Stomach (tissue), 9 donors: ENCODE results near the gene ACAP3. TPM values are rescaled to one million over a fixed set of nuclear protein-coding genes. Genes with fewer than 3 reads are reported as not detected.
A peak's percentile ranks its signal among the peaks of the same experiment; 100 is the strongest.

ENCODE experiments used
- DNase-seq, 2 donors: peaks; one replicate each; pipeline versions ENCODE4 v3.0.0 to v3.0.0-alpha.2; 2013 to 2019
- H3K27ac ChIP-seq, 5 donors: fragments of 200-600 bp in 4 of 5; sonication (generic) in 4 of 5; one replicate each; pipeline ENCODE4 v1.5.1; 2013 to 2019; ENCODE audit warnings: mild to moderate bottlenecking in 1 of 5, moderate library complexity in 1 of 5
- H3K27me3 ChIP-seq, 3 donors: fragments of 200-600 bp; sonication (generic); one replicate each; pipeline ENCODE4 v1.5.1; 2017 to 2019; ENCODE audit warnings: mixed run types in 1 of 3
- H3K36me3 ChIP-seq, 4 donors: fragments of 200-600 bp; sonication (generic); 1 replicate in 3 of 4; 2 replicates in 1 of 4; pipeline ENCODE4 v1.5.1; 2016 to 2019
- H3K4me1 ChIP-seq, 4 donors: fragments of 200-600 bp; sonication (generic); one replicate each; pipeline ENCODE4 v1.5.1; 2016 to 2019
- H3K4me3 ChIP-seq, 4 donors: fragments of 200-600 bp; sonication (generic) in 3 of 4; one replicate each; pipeline ENCODE4 v1.5.1; 2016 to 2019; ENCODE audit warnings: mild to moderate bottlenecking in 1 of 4
- H3K9me3 ChIP-seq, 4 donors: fragments of 200-600 bp; sonication (generic); one replicate each; pipeline ENCODE4 v1.5.1; 2016 to 2019
- CTCF ChIP-seq, 7 experiments: fragments of 450-650 bp in 4 of 7; fragments of 200-600 bp in 3 of 7; sonication (generic) in 3 of 7; IDR thresholded peaks; one replicate each; pipeline ENCODE4 v1.5.1; 2016 to 2019; ENCODE audit warnings: antibody characterized with exemption in 7 of 7, control low read depth in 2 of 7, mild to moderate bottlenecking in 1 of 7
- EP300 ChIP-seq: sonication (generic); formaldehyde crosslinking; IDR thresholded peaks from one replicate; pipeline ENCODE4 v1.6.1; 2017; ENCODE audit warnings: antibody characterized with exemption
- POLR2A ChIP-seq, 4 donors: fragments of 450-650 bp; IDR thresholded peaks; one replicate each; pipeline ENCODE4 v1.6.1; 2016; ENCODE audit warnings: antibody characterized with exemption in 4 of 4, control low read depth in 2 of 4, mild to moderate bottlenecking in 1 of 4, moderate library complexity in 1 of 4
- POLR2AphosphoS5 ChIP-seq, 3 donors: sonication (generic); formaldehyde crosslinking; IDR thresholded peaks; one replicate each; pipeline ENCODE4 v1.6.1; 2016; ENCODE audit warnings: antibody characterized with exemption in 3 of 3
- WGBS, 5 donors: extraction: QIAGEN DNeasy Blood & Tissue Kit in 3 of 5; methylation state at CpG; one replicate each; pipeline versions ENCODE4 v1.1.5 to v1.1.7; 2013 to 2018; 5-methylcytosine and 5-hydroxymethylcytosine counted together
- intact Hi-C: fragments of 100-400 bp; cut with DNase I; formaldehyde crosslinking; loops from one replicate; pipeline ENCODE4 v1.15.1; 2023; ENCODE audit warnings: low total_unique reads
- polyA plus RNA-seq, 3 donors: library from polyadenylated mRNA; stranded (reverse); fragments of 200-250 nt; gene quantifications; one replicate each; pipeline ENCODE4 v1.2.3, GENCODE V29; 2013
- total RNA-seq, 5 donors: library from RNA; depleted of rRNA; stranded (reverse); fragments of >200 nt; gene quantifications; one replicate each; pipeline versions ENCODE4 v1.1.0 to v1.2.3, GENCODE V29; 2014 to 2016
- donor health status: healthy with polysubstance abuse.
- donor health status: Bipolar disorder and iron deficiency.
- donor health status: healthy.

Gene ACAP3
- total and polyA plus RNA-seq, 8 donors, result 17.9 to 374 (median 51.2) TPM

GRCh38 chr1:1291023-1291528 lies 16.7 kb downstream of the ACAP3 start:
- Histone ChIP-seq H3K4me1 (peaks cover 12 to 23% (median 19%) of the 10 kb centered on the region in 4 donors), H3K27me3 (peaks cover 0 to 19% (median 6%) of the 10 kb centered on the region in 3 donors), H3K36me3 (peaks cover 12 to 34% (median 32%) of the 10 kb centered on the region in 4 donors), H3K9me3 (no peaks in the 10 kb centered on the region), H3K27ac (no peak overlapping the region), H3K4me3 (no peak overlapping the region)
- WGBS, 5 donors, result 18 to 60% (median 28%) methylated on average over 12 to 28 of the region's 28 CpGs; no CpG with 5 or more reads in 1 of the 5 donors
- intact Hi-C loops, result loop anchor here (10.0 kb wide), 1 partner anchor 166 kb away; no protein-coding TSS in a partner anchor
- no peak for TF ChIP-seq EP300
- no peak for TF ChIP-seq POLR2A (IDR thresholded peaks at IDR 0.05)
- TF ChIP-seq POLR2AphosphoS5 (IDR thresholded peaks at IDR 0.05), result no peak
- TF ChIP-seq CTCF (IDR thresholded peaks at IDR 0.05), result no peak
- DNase-seq, result peak; percentile 46 to 84

GRCh38 chr1:1290238-1290731 lies 17.4 kb downstream of the ACAP3 start:
- H3K36me3 ChIP-seq, result peaks cover 4 to 26% (median 24%) of the 10 kb centered on the region in 4 donors
- 31 to 71% (median 48%) methylated on average over 10 to 15 of the region's 15 CpGs for WGBS, 5 donors
- intact Hi-C loops, result loop anchor here (10.0 kb wide), 1 partner anchor 165 kb away; no protein-coding TSS in a partner anchor
- H3K27ac ChIP-seq, result no peak overlapping the region
- H3K4me1 ChIP-seq, result peaks cover 12 to 27% (median 19%) of the 10 kb centered on the region in 4 donors
- peak; percentile 81 to 87 for DNase-seq
- H3K27me3 ChIP-seq, result peaks cover 0 to 27% (median 6%) of the 10 kb centered on the region in 3 donors
- TF ChIP-seq CTCF (IDR thresholded peaks at IDR 0.05) (peak in 5 of 7 experiments; percentile 65 to 83 (median 68)), POLR2AphosphoS5 (IDR thresholded peaks at IDR 0.05) (no peak)
- no peaks in the 10 kb centered on the region for H3K9me3 ChIP-seq
- no peak overlapping the region for H3K4me3 ChIP-seq

- Histone ChIP-seq H3K27me3 (peaks cover 0 to 37% (median 6%) of the 10 kb centered on the region in 3 donors), H3K4me1 (peaks cover 12 to 31% (median 22%) of the 10 kb centered on the region in 4 donors), H3K9me3 (no peaks in the 10 kb centered on the region), H3K4me3 (no peak overlapping the region), H3K36me3 (no peaks in the 10 kb centered on the region), H3K27ac (no peak overlapping the region)
- TF ChIP-seq CTCF (IDR thresholded peaks at IDR 0.05), result no peak
- TF ChIP-seq POLR2AphosphoS5 (IDR thresholded peaks at IDR 0.05), result no peak
- TF ChIP-seq EP300, result no peak
- TF ChIP-seq POLR2A (IDR thresholded peaks at IDR 0.05), result no peak
- intact Hi-C loops, result no loop called here
- 76 to 87% (median 79%) methylated on average over 4 to 46 of the region's 46 CpGs for WGBS, 5 donors
- DNase-seq, result no peak
These were observed 20.2 kb downstream of the ACAP3 start for GRCh38 chr1:1287288-1288110.
